ENCODE results near the gene PCIF1.

Gene PCIF1

DNA sequence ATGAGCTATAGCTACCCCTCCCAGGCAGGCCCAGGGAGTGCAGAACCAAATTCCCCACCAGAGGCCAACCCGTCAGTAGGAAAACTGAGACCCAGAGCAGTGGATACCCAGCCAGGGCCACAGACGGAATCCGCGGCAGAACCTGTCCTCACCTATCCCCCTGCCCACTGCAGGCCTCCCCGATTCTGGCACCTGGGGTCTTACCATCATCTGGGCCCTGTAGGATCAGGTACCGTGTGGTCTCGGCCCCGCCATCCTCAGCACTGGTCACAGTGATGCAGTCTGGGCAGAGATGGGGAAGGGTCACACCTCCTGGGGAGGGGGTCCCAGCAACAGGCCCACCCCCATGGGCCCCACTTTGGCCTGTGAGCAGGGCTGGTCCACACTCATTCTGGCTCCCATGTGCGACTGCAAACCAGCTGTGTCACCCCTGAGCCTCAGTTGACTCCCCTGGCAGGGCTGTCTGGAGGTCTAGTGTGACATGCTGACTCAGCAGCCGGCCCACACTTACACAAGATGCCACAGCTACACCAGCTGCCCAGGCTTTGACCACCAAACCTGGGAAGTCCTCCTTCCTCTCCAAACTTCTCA lies 33.7 kb downstream of the PCIF1 start:
- peaks cover 52% of the 10 kb centered on the region for H3K36me3 ChIP-seq (ENCODE audit: control insufficient read depth, insufficient read depth, low read length, severe bottlenecking)

DNA sequence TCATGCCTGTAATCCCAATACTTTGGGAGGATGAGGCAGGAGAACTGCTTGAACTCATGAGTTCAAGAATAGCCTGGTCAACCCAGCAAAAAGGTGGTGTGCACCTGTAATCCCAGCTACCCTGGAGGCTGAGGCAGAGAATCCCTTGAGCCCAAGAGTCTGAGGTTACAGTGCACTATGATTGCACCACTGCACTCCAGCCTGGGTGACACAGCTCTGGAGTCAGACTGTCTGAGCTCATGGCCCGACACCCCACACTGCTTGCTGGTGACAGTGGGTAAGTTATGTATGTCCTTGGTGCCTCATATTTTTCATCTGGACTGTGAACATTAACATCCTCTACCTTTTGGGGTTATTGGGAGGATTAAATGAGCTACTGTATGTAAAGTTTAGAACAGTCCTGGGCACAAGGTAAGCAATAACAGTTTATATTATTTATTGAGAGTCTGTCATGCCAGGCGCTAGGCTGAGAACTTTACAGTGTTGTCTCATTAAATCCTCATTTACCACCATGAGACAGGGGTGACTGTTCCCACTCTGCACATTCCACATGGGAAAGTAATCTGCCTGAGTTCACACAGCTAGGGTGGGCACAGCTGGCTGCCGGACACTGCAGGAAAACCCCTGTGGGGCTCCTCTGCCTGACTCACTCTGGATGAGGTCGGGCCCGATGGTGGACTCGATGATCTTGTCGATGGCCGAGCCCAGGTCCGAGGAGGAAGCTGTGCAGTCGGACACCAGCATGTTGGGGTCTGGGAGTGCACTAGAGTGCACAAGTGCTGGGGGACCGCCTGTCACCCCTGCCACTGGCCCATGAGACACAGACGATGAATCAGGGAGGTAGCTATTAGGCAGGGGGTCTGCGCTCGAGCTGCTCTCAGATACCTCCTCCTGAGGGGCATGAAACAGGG lies 34.6 kb downstream of the PCIF1 start:
- Histone ChIP-seq H3K4me3 (ENCODE audit: low read length) (peak overlapping the region; percentile 62), H3K27me3 (replicated peaks; ENCODE audit: control insufficient read depth, insufficient read depth, low read length) (no peaks in the 10 kb centered on the region), H3K9ac (ENCODE audit: low read length) (peak overlapping the region; percentile 98), H3K36me3 (ENCODE audit: control insufficient read depth, insufficient read depth, low read length, severe bottlenecking) (peaks cover 43% of the 10 kb centered on the region), H3K9me3 (ENCODE audit: control insufficient read depth, low read length) (no peaks in the 10 kb centered on the region), H3K4me1 (ENCODE audit: control insufficient read depth, insufficient read depth, low read length) (peaks cover 29% of the 10 kb centered on the region)
- DNase-seq (ENCODE audit: low read depth), result no peak

More for the DNA sequence above, 33.7 kb downstream of the PCIF1 start:
- peak overlapping the region; percentile 98 for H3K9ac ChIP-seq (ENCODE audit: low read length)
- H3K4me1 ChIP-seq (ENCODE audit: control insufficient read depth, insufficient read depth, low read length), result peaks cover 29% of the 10 kb centered on the region
- H3K4me3 ChIP-seq (ENCODE audit: low read length), result peak overlapping the region; percentile 62
- H3K9me3 ChIP-seq (ENCODE audit: control insufficient read depth, low read length), result no peaks in the 10 kb centered on the region
- no peak for DNase-seq (ENCODE audit: low read depth)
- H3K27me3 ChIP-seq (replicated peaks; ENCODE audit: control insufficient read depth, insufficient read depth, low read length), result no peaks in the 10 kb centered on the region

DNA sequence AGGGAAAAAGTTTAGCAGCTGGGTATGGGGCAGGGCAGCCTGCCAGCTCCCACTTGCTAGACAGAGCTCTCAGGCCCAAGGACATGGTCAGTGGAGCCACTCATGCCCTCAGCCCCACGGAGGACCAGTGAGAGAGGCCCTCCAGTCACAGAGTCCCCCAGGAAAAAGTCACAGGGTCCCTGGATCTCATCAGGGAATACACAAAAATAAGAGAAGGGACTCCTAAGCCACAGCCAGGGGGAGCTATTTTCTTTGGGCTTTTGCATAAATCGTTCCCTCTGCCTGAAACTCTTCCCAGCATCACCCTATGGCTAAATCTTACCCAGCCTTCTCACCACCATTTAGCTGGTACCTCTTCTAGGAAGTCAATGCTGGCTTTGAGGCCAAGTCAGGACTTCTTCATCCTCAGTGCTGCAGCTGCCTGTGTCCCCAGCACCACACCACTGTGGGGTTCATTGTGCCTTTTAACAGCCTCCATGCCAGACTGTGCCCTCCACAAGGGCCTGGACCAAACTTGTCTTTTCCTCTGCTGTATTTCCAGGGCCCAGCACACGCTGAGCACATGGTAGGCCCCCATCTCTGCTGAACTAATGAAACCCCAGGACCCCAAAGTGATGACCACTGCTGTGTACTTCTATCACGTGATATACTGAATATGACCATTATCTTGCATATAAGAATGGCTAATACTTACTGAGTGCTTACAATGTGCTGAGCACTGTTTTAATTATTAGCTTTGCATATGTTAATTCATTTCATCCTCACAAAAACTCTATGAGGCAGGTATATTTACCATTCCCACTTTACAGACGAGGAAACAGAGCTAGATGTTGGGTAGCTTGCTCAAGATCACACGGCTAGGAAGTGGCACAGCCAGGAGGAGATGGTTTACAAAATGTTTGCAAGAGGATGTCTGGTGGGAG lies 35.5 kb downstream of the PCIF1 start:
- DNase-seq (ENCODE audit: low read depth), result peak; percentile 81
- H3K9ac ChIP-seq (ENCODE audit: low read length), result peak overlapping the region; percentile 98
- peaks cover 35% of the 10 kb centered on the region for H3K4me1 ChIP-seq (ENCODE audit: control insufficient read depth, insufficient read depth, low read length)
- peaks cover 34% of the 10 kb centered on the region for H3K36me3 ChIP-seq (ENCODE audit: control insufficient read depth, insufficient read depth, low read length, severe bottlenecking)
- H3K27me3 ChIP-seq (replicated peaks; ENCODE audit: control insufficient read depth, insufficient read depth, low read length), result no peaks in the 10 kb centered on the region
- H3K9me3 ChIP-seq (ENCODE audit: control insufficient read depth, low read length), result no peaks in the 10 kb centered on the region
- H3K4me3 ChIP-seq (ENCODE audit: low read length), result peak overlapping the region; percentile 93

DNA sequence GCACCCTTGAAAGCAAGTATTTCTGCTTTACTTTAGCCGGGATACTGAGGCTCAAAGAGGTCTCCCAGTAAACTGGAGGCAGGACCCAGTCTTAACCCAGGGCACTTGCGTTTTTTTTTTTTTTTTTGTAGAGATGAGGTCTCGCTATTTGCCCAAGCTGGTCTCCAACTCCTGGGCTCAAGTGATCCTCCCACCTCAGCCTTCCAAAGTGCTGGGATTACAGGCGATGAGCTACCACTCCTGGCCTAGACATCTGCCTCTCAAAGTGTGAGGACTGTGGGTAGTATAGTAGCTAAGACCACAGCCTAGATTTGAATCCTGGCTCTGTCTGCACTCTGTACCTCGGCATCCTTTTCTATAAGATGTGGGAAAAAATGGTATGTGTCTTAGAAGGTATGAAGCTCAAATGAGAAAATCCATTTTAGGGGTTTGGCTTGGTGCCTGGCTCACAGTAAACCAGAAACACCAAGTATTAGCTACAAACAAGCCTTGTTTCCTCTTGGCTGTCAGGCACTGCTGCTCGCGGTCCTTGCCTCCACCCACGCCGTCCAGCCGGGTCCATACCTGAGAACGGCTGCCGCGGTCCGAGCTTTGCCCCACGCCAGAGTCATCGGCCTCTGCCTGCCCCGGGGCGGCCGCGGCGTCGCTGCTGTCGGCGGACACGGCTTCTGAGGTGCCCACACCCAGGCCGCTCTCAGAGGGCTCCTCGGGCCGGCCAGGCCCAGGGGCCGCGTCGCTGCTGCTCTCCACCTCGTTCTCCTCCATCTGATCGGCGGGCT lies 36.4 kb downstream of the PCIF1 start:
- Histone ChIP-seq H3K9me3 (ENCODE audit: control insufficient read depth, low read length) (no peaks in the 10 kb centered on the region), H3K9ac (ENCODE audit: low read length) (peak overlapping the region; percentile 98), H3K4me1 (ENCODE audit: control insufficient read depth, insufficient read depth, low read length) (peaks cover 35% of the 10 kb centered on the region), H3K36me3 (ENCODE audit: control insufficient read depth, insufficient read depth, low read length, severe bottlenecking) (peaks cover 26% of the 10 kb centered on the region), H3K27me3 (replicated peaks; ENCODE audit: control insufficient read depth, insufficient read depth, low read length) (no peaks in the 10 kb centered on the region), H3K4me3 (ENCODE audit: low read length) (peak overlapping the region; percentile 93)
- DNase-seq (ENCODE audit: low read depth), result peak; percentile 40

DNA sequence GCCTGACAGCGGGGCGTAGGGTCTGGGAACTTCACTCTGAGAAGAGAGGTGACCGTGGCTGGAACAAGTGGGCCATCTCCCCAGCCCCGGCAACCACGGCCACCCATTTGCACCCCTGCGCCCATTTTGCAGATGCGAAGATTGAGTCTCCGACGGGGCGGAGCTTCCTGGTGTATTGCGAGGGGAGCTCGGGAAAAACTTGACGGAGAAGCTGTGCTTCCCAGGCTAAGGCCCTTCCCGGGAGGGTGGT lies 36.9 kb downstream of the PCIF1 start:
- DNase-seq (ENCODE audit: low read depth), result no peak
- peak overlapping the region; percentile 93 for H3K4me3 ChIP-seq (ENCODE audit: low read length)
- H3K4me1 ChIP-seq (ENCODE audit: control insufficient read depth, insufficient read depth, low read length), result peaks cover 35% of the 10 kb centered on the region
- peaks cover 21% of the 10 kb centered on the region for H3K36me3 ChIP-seq (ENCODE audit: control insufficient read depth, insufficient read depth, low read length, severe bottlenecking)
- H3K9me3 ChIP-seq (ENCODE audit: control insufficient read depth, low read length), result no peaks in the 10 kb centered on the region
- H3K27me3 ChIP-seq (replicated peaks; ENCODE audit: control insufficient read depth, insufficient read depth, low read length), result no peaks in the 10 kb centered on the region
- peak overlapping the region; percentile 98 for H3K9ac ChIP-seq (ENCODE audit: low read length)

DNA sequence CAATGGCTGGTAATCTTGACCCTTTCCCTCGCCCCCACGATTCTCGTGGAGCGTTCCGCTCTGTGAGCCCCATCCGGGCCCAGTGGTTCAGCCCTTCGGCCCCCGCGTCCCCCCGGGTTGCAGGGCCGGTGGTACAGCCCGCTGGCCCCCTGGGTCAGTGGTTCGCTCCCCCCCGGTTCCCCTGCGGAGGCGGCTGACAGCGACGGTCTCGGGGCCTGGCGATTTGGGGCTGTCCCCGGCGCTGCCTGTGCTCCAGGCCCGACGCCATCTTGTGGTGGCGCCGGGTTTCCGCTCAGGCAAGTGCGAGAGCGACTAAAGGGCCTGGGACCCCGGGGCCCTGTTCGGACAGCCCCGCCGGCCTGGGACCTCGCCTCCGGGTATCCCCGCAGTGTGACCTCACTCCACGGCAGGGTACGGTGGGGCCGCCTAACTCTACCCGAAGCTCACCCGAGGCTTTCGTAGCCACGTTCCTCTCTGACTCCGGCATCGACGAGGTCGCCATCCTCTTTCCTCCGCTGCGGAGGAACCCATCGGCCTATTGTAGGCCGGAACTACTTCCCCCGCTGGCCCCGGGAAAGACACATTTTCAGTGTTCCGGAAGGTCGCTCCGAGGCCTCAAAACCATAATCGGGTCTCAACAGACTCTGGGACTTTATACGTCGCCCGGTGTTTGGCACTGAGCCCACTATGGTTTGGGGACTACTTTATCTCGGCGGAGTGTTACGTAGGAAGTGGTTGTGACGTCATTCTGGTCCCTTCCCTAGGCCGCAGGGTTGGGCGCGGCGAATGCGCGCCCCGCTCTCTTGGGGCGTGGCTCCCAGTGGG lies 37.4 kb downstream of the PCIF1 start, which contains the start of gene ZNF335:
Gene ZNF335 (minus strand): TSS at position 529 of the 825 bp plus-strand sequence. CDS start 793 bp downstream, outside the sequence.
- Histone ChIP-seq H3K9ac (ENCODE audit: low read length) (peak within 1 kb of the TSS; percentile 98), H3K27me3 (replicated peaks; ENCODE audit: control insufficient read depth, insufficient read depth, low read length) (no peaks in the 10 kb centered on the region)

DNA sequence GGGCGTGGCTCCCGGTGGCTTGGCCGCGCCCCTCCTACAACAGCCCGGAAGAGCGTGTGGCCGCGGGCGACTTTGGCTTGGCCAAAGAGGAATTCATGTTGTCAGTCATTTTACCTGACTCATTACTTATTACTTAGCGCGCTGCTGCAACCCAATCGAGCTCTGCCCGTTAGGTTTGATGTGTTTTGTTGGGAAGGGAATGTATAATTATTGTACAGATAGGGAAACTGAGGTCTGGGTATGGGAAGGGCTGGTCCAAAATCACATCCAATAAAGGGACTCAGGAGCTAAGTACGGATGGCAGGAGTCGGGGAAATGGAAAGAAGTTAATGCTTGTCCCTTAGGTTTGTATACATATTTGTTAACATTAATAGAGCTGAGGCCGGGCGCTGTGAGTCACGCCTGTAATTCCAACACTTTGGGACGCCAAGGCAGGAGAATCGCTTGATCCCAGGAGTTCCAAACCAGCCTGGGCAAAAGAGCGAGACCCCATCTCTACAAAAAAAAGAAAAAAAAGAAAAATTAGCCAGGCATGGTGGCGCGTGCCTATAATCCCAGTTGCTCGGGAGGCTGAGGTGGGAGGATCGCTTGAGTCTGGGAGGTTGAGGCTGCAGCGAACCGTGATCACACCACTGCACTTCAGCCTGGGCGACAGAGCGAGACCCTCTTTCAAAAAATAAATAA lies 38.2 kb downstream of the PCIF1 start:
- H3K36me3 ChIP-seq (ENCODE audit: control insufficient read depth, insufficient read depth, low read length, severe bottlenecking), result peaks cover 10% of the 10 kb centered on the region
- H3K9me3 ChIP-seq (ENCODE audit: control insufficient read depth, low read length), result no peaks in the 10 kb centered on the region
- peak overlapping the region; percentile 93 for H3K4me3 ChIP-seq (ENCODE audit: low read length)
- H3K9ac ChIP-seq (ENCODE audit: low read length), result peak overlapping the region; percentile 98
- H3K4me1 ChIP-seq (ENCODE audit: control insufficient read depth, insufficient read depth, low read length), result peaks cover 35% of the 10 kb centered on the region
- no peaks in the 10 kb centered on the region for H3K27me3 ChIP-seq (replicated peaks; ENCODE audit: control insufficient read depth, insufficient read depth, low read length)
- DNase-seq (ENCODE audit: low read depth), result no peak

More for the DNA sequence above, 37.4 kb downstream of the PCIF1 start, which contains the start of gene ZNF335:
- Histone ChIP-seq H3K4me3 (ENCODE audit: low read length) (peak within 1 kb of the TSS; percentile 93), H3K9me3 (ENCODE audit: control insufficient read depth, low read length) (no peaks in the 10 kb centered on the region), H3K4me1 (ENCODE audit: control insufficient read depth, insufficient read depth, low read length) (peaks cover 35% of the 10 kb centered on the region), H3K36me3 (ENCODE audit: control insufficient read depth, insufficient read depth, low read length, severe bottlenecking) (peaks cover 17% of the 10 kb centered on the region)
- peak; percentile 98 for DNase-seq (ENCODE audit: low read depth)

DNA sequence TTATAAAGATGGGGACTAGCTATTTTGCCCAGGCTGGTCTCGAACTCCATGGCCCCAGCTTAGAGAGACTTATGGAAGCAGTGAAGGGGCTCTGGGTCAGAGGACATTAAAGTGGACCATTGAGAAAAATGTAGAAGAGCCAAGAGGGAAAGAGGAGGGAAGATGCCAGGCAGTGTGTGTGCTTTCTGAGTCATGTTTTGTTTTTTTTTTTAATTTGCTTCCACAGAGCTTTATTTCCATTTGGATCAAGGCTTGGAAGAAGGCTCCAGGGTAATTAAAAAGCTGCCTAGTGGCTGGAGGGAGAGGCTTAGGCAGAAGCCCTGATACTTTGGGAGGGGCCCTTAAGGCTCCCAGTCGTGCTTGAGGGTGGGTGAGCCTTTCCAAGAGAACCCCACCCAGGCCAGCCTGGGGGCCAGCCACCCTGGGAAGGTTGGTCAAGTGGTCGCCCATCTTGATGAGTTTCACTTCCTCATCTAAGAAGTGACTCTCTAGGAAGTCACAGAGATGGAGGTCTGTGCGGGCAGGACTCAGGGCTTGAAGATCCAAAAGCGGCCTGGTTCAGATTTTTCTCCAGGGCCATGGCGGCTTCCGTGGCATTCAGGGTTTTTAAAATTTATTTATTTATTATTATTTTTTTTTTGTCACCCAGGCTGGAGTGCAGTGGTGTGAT lies 40.5 kb downstream of the PCIF1 start:
- Histone ChIP-seq H3K9me3 (ENCODE audit: control insufficient read depth, low read length) (no peaks in the 10 kb centered on the region), H3K36me3 (ENCODE audit: control insufficient read depth, insufficient read depth, low read length, severe bottlenecking) (no peaks in the 10 kb centered on the region), H3K4me3 (ENCODE audit: low read length) (no peak overlapping the region), H3K4me1 (ENCODE audit: control insufficient read depth, insufficient read depth, low read length) (peaks cover 14% of the 10 kb centered on the region), H3K9ac (ENCODE audit: low read length) (no peak overlapping the region), H3K27me3 (replicated peaks; ENCODE audit: control insufficient read depth, insufficient read depth, low read length) (no peaks in the 10 kb centered on the region)
- no peak for DNase-seq (ENCODE audit: low read depth)

DNA sequence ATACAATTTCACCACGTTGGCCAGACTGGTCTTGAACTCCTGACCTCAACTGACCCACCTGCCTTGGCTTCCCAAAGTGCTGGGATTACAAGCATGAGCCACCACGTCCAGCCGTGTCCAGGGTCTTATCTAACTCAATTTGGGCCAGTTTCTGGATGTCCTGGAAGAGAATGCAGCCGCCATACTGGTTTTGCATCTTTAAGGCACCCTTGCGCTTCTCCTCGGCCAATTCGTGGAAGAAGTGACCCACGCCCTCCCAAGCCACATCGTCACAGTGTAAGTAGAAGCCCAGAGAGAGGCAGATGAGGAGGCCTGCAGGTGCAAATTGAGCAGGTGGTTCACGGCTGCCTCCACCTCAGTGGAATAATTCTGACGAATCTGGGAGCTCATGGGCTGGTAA lies 41.2 kb downstream of the PCIF1 start:
- H3K9me3 ChIP-seq (ENCODE audit: control insufficient read depth, low read length), result no peaks in the 10 kb centered on the region
- no peaks in the 10 kb centered on the region for H3K36me3 ChIP-seq (ENCODE audit: control insufficient read depth, insufficient read depth, low read length, severe bottlenecking)
- no peaks in the 10 kb centered on the region for H3K27me3 ChIP-seq (replicated peaks; ENCODE audit: control insufficient read depth, insufficient read depth, low read length)
- H3K4me1 ChIP-seq (ENCODE audit: control insufficient read depth, insufficient read depth, low read length), result peaks cover 8% of the 10 kb centered on the region
- no peak overlapping the region for H3K9ac ChIP-seq (ENCODE audit: low read length)
- no peak overlapping the region for H3K4me3 ChIP-seq (ENCODE audit: low read length)
- no peak for DNase-seq (ENCODE audit: low read depth)
